Body of pancreas (tissue), 4 donors: ENCODE results near the gene HAUS7.

ENCODE experiments used
- POLR2A ChIP-seq, 3 donors: fragments of 450-650 bp; IDR thresholded peaks; one replicate each; pipeline ENCODE4 v1.6.1; 2016; ENCODE audit warnings: antibody characterized with exemption in 3 of 3, mild to moderate bottlenecking in 2 of 3
- TF ChIP-seq, protein P1 (sequence below), 7 experiments: fragments of 450-650 bp in 4 of 7; fragments of 200-600 bp in 3 of 7; sonication (generic) in 3 of 7; IDR thresholded peaks; one replicate each; pipeline ENCODE4 v1.5.1; 2016 to 2019; ENCODE audit warnings: antibody characterized with exemption in 7 of 7

DNA sequence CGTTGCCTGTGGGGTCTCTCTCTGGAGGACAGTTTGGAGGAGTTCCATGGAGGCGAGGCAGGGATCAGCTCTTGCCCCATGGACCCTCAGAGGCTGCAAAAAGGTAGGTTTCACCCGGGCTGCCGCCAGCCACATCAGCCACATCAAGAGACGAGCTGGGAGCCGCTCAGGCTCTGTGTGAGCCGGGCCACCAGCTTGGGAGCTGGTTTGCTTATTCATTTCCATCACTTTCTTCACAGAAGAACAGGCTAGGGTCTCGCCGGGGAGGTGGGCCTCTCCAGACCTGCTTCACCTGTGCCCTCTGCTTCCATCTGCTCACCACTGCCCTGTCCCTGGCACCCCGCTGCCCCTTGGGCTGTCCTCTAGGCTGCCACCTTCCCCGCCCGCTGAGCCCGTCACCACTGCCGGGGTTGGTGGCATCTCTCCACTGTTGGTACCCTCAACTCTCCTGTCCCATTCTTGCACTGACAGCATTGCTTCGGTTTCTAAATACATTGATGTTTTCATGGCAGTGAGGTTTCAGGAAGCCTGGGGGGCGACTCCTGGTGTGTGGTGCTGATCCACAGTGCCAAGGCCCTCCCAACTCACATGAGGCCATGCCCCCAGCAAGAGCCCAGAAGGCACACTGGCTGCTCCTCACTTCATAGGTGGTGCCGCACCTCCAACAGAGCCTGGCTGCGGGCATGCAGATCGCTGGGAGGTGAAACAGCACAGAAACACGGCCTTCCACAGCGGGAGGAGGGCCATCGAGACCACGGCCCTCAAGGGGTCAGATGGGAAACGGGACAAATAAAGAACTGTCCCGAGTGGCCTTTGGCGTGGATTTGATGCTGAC is 20.0 kb downstream of the HAUS7 start:
- TF ChIP-seq, protein P1, sequence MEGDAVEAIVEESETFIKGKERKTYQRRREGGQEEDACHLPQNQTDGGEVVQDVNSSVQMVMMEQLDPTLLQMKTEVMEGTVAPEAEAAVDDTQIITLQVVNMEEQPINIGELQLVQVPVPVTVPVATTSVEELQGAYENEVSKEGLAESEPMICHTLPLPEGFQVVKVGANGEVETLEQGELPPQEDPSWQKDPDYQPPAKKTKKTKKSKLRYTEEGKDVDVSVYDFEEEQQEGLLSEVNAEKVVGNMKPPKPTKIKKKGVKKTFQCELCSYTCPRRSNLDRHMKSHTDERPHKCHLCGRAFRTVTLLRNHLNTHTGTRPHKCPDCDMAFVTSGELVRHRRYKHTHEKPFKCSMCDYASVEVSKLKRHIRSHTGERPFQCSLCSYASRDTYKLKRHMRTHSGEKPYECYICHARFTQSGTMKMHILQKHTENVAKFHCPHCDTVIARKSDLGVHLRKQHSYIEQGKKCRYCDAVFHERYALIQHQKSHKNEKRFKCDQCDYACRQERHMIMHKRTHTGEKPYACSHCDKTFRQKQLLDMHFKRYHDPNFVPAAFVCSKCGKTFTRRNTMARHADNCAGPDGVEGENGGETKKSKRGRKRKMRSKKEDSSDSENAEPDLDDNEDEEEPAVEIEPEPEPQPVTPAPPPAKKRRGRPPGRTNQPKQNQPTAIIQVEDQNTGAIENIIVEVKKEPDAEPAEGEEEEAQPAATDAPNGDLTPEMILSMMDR (IDR thresholded peaks at IDR 0.05): no peak
- no peak for TF ChIP-seq POLR2A (IDR thresholded peaks at IDR 0.05)
